GM19324 (cell line): ENCODE measurements around the gene CREB3L2.

Experiments used
- ATAC-seq: cut with Tn5 transposase; IDR thresholded peaks from one replicate; pipeline ENCODE4 v1.9.1; 2021; ENCODE audit warnings: mild to moderate bottlenecking, moderate library complexity; ENCODE audit not compliant: unreplicated experiment, low FRiP score

Gene CREB3L2

DNA sequence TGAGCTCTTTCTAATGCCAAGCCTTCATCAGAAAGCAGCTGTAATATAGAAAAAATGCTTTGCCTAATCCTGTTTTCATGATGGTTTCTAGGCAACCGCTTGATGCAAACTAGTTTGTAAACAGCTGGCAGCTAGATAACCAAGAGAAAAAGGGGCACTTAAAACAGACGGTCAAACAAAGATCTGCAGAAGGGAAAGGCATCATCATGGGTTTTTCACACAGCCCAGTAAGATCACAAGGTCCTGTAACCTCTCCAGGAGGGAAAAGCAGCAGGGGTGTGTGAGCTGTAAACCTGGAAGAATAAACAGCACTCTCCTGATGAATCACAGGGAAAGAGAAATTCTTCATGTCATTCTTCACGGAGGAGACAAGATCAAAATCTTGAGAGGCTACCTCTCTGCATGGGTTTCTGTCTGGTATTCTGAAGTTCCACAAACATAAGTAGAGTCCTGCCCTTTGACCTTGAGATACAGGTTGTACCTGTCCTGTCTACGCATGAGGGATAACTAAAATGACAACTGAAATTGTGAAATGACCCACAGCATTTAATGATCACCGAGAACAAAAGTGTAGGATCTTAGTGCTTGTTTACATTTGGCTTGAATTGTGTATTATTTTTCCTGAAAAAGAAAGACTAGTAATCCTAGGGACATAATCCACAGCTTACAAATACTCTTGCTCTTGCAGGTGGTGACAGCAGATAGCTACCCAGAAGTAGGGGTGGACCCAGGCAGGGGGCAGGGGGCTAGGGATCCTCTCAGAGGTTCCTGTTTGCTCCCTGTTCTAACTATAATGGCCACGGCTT, 48.0 kb downstream of the CREB3L2 start:
- ATAC-seq = no peak

- ATAC-seq = no peak
Measured at GRCh38 chr7:137953043-137953664, 48.7 kb downstream of the CREB3L2 start.

- ATAC-seq = no peak
Measured at GRCh38 chr7:137952426-137952805, 49.5 kb downstream of the CREB3L2 start.

DNA sequence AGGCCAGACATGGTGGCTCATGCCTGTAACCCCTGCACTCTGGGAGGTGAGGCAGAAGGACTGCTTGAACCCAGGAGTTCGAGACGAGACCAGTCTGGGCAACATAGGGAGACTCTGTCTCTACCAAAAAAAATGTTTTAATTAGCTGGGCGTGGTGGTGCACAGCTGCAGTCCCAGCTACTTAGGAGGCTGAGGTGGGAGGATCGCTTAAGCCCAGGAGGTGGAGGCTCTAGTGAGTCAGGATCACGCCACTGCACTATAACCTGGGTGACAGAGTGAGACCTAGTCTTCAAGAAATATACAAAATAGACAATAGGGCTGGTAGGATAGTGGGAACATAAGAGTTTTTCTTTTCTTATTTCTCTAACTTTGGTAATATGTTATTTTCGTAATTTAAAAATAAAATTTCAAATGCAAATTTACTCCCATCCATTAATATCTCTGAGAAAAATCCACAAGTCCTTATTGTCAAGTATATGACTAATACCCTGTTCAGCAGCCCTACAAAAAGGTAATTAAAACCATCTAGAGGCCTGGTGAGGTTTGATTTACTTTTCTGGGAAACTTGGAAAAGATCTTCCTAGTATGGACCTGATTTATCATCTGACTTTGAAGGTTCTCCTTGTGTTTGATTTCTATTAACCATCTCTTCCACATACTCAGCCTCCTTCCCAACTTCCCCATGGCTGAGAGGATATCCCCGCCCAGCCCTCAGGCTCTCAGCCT, 50.0 kb downstream of the CREB3L2 start:
- no peak for ATAC-seq

GRCh38 chr7:137950967-137951366, 50.9 kb downstream of the CREB3L2 start:
- no peak for ATAC-seq

DNA sequence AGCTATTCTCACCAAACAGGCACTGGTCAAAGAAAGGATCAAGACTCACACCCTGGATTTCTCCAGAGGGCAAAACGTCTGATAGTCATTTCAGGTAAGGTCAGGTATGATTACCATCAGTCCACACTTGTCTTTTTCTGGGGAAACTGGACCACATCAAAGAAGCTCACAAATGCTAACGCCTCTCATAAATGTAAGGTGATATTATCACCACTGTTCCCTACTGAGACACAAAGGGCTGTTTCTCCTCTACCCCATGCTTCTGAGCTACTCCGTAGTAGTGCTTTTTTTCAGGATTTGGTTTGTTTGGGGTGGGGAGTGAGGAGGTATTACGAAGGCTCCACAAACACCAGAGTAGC, 51.6 kb downstream of the CREB3L2 start:
- no peak for ATAC-seq

- ATAC-seq = no peak
Measured at GRCh38 chr7:137949416-137950262, 52.2 kb downstream of the CREB3L2 start.

GRCh38 chr7:137948845-137949330, 53.0 kb downstream of the CREB3L2 start:
- ATAC-seq = no peak

- ATAC-seq = no peak
Measured at GRCh38 chr7:137948083-137948844, 53.6 kb downstream of the CREB3L2 start.

DNA sequence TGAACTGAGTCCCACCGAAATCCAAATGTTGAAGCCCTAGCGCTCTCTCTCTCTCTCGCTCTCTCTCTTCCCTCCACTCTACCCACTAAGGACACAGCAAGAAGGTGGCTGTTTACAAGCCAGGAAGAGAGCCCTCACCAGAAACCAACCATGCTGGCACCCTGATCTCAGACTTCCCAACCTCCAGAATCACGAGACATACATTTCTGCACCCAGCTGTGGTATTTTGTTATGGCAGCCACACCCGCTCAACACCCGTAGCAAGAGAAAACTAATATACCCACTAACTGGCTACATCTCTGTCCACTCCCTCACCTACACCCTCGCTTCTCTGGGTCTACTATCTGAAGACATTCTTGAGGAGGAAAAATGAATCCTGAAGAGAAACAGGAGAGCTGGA, 54.8 kb downstream of the CREB3L2 start:
- ATAC-seq = no peak

- no peak for ATAC-seq
Measured at GRCh38 chr7:137946011-137946410, 55.9 kb downstream of the CREB3L2 start.

DNA sequence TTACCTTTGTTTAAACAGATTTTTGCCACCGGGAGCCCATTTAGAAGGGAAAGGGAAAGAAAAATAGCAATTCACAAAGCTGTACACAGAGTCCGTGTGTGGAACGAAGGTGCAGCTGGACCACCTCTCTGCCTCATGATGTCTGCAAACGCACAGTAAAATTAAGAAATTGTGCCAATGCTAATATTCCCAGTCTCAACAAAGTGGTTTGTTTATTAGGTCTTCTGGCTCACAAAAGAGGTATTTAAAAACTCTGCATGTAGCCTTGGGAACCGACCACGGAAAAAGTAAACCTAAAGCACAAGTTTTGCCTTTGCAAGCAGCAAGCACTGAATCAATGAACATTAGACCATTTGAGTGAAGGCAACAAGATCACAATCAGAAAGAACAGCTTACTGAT, 57.7 kb downstream of the CREB3L2 start:
- ATAC-seq = no peak

- ATAC-seq = no peak
Measured at GRCh38 chr7:137943132-137943551, 58.7 kb downstream of the CREB3L2 start.

DNA sequence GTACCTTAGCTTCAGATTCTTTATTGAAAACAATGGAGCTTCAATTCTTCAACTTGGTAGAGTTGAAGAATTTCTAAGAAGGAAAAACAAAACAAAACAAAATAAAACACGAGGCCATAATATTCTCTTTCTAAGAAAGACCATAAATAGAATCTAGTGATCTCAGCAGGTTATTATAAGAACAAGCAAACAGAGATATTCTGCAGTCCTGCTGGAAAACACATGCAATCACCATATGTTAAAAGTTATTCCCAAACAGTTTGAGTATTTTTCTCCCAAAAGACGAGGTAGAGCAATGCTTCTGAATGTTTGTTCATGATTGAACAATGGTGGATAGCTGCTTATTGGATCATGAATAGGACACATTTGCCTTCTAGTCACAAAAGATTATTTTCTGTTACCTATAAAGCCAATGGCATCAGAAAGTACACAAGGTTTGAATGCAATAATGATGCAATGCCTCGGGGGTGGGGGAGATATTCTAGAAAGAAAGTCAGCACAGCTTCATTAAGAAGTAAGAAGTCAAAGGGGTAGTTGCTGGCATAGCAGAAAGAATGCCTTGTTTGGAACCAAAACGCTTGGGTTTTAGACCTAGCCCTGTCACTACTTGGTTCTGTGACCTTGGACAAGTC, 59.3 kb downstream of the CREB3L2 start:
- ATAC-seq = no peak

DNA sequence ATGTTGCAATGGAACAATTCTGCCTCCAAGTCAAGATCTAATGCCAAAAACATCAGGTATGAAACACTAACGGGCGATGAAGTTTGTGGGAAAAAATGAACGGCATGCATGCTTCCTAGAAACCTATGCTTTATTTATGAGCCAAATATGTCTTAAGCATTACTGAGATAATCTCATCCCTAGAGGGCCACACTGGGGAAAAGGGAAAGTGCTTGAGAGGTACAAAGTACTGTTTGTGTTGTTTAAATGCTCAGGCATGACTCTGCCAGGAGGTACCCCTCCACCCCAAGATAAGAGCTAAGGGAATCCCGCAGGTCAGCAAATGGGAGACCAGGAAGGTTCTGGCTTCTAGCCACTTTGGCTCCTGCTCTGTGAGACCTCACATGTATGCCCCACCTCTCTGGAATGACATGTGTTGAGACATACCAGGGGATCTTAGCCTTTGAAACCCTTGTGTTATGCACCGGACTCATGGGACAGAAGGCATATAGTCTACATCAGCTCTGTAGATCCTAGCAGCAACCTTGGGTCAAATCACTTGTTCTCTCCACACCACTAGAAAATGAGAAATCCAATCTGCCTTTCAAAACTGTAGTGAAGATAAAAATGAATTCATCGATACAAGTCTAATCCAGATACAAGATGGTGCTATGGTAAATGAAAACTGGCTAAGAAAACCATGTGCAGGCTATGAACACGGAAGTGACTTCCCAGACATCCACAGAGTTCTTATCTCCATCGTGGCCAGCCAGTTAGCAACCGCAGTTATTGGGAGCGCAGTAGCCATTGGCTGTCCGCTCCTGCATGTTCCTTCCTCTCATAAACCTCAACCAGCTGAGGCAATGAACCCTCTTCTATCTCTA, 61.0 kb downstream of the CREB3L2 start:
- no peak for ATAC-seq

DNA sequence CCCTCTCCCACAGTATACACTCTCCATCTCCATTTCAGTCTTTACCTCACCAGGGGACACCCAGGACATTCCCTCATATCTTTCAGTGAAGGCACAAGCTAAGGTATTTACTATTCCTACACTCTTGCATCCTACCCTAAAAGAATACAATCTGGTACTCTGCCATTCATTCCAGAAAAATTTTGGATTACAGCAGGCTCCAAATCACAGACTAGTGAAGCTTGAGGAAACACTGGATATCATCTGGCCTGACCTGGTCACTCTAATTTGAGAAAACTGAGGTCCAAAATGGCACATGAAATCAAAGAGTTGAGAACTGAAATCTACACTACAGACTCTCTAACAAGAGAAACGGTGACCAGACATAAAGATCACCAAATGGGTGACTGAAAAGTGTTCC, 61.7 kb downstream of the CREB3L2 start:
- ATAC-seq = no peak

DNA sequence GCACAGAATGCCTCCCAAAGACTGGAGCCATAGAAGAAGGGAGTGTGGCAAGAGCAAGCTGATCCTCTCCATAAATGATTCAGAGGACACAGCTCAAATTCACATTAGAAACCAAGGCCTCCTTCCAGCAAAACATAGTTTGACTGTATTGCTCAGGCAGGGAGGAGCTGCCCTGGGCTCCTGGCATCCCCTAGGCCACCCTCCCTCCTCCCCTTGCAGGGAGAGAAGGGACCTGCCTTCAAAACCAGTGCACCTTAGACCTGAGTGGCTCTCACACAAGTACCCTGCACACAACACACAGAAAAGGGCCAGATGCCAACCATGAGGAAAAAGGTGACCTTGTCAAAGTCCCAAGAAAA, 64.7 kb downstream of the CREB3L2 start:
- ATAC-seq = no peak

DNA sequence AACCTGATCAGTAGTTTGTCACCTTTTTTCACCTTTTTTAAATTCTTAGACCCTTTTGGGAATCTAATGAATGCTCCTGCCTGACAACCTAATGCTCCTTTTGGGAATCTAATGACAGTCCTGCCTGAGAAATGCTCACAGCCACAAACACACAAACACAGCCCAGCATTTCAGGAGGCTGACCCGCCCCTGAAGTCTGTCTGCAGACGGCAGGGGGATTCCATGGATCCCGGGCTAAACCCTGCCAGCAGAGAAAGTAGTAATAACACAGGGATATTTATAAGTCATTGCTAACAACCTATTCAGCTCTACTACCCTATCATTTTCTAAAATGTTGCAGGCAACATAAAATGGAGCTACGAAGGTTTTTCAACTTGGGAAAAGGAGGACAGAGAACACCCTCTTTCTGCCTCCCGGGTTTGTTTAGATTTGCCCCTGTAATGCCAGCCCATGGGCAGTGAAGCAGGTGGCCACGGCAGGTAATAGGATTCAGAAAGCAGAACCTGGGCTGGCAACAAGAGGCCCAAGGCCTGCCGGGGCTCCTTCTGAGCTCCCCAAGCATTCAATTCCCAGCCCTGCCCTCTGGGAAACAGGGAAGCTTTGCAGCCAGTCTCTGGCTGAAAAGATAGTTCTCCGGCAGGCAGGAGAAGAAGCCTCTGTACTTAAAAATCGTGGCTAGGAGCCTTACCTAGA, 65.2 kb downstream of the CREB3L2 start:
- no peak for ATAC-seq
